HG03469 (cell line): ENCODE measurements around the gene KLHL15.
"Not testable (repeated sequence)": the region's sequence is repeated elsewhere in the genome, so short reads cannot be mapped to it uniquely, and the experiment has no call there.

Experiments
- ATAC-seq: cut with Tn5 transposase; IDR thresholded peaks from one replicate; pipeline ENCODE4 v1.9.1; 2021; ENCODE audit warnings: mild to moderate bottlenecking, moderate library complexity, moderate number of reproducible peaks; ENCODE audit not compliant: unreplicated experiment

Gene KLHL15, protein sequence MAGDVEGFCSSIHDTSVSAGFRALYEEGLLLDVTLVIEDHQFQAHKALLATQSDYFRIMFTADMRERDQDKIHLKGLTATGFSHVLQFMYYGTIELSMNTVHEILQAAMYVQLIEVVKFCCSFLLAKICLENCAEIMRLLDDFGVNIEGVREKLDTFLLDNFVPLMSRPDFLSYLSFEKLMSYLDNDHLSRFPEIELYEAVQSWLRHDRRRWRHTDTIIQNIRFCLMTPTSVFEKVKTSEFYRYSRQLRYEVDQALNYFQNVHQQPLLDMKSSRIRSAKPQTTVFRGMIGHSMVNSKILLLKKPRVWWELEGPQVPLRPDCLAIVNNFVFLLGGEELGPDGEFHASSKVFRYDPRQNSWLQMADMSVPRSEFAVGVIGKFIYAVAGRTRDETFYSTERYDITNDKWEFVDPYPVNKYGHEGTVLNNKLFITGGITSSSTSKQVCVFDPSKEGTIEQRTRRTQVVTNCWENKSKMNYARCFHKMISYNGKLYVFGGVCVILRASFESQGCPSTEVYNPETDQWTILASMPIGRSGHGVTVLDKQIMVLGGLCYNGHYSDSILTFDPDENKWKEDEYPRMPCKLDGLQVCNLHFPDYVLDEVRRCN

GRCh38 chrX:24027086-24027485 lies at the start of gene KLHL15:
KLHL15 (minus strand) TSS chrX:24027186; CDS start chrX:24006693, 20,493 bp downstream.
- ATAC-seq, result no peak

DNA sequence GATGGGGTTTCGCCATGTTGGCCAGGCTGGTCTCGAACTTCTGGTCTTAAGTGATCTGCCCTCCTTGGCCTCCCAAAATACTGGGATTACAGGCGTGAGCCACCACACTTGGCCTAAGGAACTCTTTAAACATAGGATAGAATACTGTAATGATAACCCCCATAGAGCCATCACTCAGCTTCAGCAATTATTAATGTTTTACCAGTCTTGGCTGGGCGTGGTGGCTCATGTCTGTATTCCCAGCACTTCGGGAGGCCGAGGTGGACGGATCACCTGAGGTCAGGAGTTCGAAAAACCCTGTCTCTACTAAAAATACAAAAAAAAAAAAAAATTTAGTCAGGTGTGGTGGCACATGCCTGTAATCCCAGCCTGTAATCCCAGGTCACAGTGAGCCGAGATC lies 42.9 kb upstream of the KLHL15 start:
- ATAC-seq, result no peak

- ATAC-seq, result no peak
These were observed 36.5 kb upstream of the KLHL15 start for GRCh38 chrX:24063488-24063887.

DNA sequence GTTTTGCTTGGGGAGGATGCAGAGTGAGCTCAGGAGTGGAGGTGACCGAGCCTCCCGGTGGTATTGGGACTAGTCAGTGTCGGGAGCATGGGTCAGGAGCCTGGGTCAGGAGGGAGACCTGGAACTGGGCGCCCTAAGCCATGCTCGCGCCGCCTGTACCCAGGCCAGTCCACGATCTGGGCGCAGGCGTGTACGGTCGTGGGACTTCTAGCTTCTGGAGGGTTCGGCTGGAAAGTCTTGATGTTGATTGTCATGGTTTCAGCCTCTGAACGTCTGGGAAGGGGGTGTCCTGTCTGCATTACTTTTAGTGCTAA lies 28.0 kb upstream of the KLHL15 start:
- no peak for ATAC-seq

DNA sequence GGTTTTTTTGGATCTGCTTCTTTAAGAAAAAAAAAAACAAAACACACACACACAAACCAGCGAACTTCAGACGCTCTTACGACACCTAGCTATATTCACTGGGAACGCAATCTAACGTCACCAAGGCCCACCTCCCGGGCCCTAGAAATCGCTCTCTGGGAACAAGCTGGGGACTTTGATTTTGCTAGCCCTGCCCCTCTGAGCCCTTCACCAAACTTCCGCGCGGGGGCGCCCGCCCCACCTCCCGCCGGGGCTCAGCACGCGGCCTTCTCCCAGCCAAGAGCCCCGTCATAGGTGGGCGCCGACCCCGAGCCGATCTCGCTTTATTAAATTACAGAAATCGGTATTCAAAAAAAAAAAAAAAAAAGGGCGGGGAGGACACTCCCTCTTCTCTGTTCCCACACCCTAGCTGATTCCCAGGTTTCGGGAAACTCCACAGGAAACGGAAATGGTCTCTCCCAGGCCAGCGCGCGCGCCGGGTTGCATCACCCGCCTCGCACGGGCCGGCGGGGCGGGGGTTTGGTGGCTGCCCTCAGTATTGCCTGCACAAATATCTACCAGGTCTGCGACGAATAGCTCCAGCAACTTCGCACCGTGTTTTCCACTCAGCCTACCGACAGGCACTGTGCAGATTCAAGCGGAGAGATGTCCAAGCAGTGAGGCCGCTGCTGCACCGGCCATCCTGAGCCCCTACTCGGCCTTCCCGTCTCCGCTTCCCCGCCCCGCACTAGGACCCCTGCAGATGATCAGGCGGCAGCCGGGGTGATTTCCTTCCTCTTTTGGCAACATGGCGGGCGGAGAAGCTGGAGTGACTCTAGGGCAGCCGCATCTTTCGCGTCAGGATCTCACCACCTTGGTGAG lies 27.4 kb upstream of the KLHL15 start, which contains the start of gene EIF2S3:
Gene EIF2S3, plus strand, starts transcription at position 775 of the 861 bp plus-strand sequence. Its CDS starts 13 bp downstream, at position 788.
- ATAC-seq, result peak; percentile 93

DNA sequence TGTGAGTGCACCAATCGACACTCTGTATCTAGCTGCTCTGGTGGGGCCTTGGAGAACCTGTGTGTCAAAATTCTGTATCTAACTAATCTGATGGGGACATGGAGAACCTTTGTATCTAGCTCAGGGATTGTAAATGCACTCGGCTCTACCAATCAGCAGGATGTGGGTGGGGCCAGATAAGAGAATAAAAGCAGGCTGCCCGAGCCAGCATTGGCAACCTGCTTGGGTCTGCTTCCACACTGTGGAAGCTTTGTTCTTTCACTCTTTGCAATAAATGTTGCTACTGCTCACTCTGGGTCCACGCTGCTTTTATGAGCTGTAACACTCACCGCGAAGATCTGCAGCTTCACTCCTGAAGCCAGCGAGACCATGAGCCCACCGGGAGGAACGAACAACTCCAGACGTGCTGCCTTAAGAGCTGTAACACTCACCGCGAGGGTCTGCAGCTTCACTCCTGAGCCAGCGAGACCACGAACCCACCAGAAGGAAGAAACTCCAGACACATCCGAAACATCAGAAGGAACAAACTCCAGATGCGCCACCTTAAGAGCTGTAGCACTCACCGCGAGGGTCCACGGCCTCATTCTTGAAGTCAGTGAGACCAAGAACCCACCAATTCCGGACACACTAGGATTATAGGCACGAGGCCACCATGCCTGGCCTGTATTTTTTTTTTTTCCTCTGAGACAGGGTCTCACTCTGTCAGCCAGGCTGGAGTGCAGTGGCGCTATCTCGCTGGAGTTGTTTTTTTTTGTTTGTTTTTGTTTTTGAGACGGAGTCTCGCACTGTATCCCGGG lies 23.7 kb upstream of the KLHL15 start:
- ATAC-seq, result not testable (repeated sequence)

- ATAC-seq, result not testable (repeated sequence)
These were observed 22.7 kb upstream of the KLHL15 start for GRCh38 chrX:24049643-24050042.

GRCh38 chrX:24046060-24046459 lies 19.1 kb upstream of the KLHL15 start:
- ATAC-seq, result not testable (repeated sequence)

- ATAC-seq, result no peak
These were observed 10.7 kb upstream of the KLHL15 start for GRCh38 chrX:24037729-24038128.

DNA sequence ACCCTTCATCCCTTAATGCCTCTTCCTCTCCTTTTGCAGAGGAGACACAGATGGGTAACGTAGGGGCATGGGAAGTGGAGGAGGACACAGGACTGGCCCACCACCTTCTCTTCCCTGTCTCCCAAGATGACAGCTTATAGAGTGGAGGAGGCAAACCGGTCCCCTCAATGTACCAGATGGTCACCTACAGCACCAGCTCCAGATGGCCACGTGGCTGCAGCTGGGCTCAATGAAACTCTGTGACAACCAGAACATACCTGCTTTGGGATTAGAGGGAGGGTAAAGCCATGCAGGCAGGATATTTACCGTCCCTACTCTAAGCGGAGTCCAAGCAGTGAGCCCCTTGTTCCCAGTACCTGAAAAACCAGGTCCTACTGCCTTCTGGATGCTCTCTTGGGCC lies 7.5 kb upstream of the KLHL15 start:
- no peak for ATAC-seq

DNA sequence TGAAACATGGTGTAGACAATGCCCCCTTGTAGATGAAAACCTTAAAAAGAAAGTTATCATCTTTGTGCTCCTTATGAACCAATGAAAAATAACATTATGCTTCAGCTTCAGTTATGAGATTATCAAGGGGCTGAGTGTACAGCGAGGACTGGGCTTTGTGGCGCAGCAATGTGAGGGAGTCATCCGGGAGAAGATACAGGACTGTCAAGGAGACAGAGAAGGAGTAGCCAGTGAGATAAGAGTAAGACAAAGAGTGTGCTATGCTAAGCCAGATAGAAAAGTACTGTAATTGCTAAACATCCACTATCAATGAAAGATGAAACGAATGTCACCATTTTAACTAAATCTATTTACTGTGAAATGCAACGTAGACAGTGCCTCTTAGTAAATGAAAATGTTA lies 3.6 kb upstream of the KLHL15 start:
- ATAC-seq, result no peak

DNA sequence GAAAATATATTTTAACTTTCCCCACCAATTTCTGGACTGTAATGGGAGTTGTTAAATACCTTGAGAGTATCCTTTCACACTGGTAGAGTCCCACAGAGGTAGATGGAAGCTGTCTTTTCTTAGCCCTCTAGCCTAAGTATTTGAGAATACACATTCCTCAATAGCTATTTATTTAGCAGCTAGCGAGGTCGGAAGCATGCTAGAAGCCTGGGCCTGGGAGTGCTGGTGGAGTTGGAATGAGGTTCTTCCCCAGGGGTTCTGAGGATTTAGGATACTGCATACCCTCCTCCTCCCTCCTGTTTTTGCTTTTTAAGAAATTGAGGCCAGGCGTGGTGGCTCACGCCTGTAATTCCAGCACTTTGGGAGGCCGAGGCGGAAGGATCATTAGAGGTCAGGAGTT lies 999 bp upstream of the KLHL15 start:
- ATAC-seq, result no peak

DNA sequence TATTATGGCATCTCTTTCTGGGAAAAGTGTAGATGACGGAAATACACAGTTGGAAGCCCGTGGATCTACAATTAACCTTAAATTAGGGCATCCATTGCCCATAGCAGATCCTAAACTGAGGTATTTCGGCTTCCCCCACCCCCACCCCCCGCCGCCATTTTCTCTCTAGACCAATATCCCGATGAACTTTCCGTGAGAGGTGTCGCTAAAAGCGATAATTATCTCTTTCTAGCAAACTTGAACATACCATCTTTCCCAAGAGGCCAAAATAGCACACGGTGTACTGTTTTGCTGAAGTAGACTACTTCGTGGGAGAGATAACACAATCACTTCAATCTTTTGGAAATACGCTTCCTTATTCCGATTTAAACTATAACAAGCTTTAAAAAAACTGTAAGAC lies 554 bp downstream of the KLHL15 start:
- no peak for ATAC-seq

- peak; percentile 4 for ATAC-seq
These were observed 1.1 kb downstream of the KLHL15 start for GRCh38 chrX:24025741-24026403.

DNA sequence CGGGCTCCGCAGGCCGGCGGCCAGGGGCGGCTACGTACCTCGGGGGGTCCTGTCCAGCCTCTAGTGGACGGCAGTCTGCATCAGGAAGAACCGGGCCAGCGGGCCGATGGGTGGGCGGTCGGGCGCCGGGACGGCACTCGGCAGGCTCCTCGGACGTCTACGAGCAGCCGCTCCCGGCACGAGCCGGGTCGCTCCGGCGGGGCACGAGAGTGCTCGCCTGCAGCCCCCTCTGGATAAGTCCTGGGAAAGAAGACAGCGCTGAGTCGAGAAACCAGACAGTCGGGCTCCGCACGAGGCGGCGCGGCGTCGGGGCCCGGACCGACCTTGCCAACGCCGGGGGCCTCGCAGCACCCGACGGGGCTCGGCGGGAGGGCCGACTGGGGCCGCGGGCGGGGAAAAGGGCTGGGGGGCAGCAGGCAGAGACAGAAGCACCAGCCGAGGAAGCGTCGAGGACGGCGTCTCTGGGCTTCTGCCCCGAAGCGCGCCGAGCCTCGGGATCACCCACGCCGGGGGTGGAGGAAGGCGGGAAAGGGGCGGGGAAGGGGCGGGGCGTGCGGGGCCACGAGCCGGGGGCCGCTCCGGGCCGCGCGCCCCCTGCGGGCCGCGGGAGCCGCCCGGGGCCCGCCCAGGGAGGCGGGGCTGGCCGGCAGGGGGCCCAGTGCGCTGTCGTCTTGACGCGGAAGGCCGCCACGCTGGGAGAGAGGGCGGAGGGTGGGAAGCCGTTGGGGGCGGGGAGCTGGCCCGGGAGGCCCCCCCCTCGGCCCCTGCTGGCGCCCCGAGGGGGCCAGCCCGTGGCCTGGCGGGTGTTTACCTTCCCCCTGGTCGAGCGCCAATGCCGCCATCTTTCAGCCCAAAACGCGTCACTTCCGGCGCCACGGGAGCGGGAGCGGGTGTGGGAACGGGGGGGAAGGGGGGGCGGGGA lies 1.9 kb downstream of the KLHL15 start:
- ATAC-seq, result peak; percentile 74

DNA sequence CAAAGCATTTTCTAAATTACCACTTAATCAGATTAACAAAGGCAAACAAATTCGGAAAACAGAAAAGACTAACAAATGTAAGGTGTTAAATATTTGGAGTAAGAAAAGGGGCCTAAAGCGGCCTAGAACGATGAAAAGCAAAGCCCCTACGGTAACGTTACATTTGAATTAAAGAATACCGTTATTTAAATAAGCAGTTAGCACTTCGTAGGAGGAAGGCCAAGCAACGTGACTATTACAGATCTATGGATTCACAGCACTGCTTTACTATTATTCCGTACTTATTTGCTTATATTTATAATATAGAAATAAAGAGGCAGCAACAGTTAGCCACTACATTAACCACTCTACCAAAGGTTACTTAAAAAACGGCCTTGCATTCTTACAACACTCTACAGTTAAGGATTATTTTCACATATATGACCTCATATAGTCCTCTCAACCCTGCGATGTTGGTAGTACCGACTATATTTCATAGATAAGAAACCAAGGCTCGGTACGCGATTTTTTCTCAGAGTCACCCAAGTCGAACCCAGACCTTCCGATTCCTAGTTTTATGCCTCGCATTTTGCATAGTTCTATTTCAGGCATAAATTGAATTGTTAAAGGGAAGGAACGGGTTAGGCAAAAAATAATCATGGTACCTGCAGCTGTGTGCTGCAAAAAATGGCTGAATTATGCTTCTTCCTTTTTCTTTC lies 2.9 kb downstream of the KLHL15 start:
- ATAC-seq, result no peak

DNA sequence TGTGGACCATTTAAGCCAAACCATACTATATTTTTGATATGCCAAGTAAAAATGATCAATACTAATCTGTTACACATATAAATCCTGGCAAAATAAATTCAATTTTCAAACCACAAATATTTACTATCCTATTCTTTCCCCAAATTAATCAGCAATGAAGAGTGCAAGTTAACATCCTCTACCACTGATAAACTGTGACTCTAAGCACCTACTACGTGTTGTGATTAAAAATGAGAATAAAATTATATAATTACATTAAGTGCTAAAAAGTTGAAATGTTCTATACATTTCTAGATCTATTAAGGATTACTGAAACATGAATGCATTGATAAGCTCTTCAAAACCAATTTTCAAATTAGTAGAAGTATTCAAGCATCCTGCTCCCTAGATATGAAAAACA lies 3.4 kb downstream of the KLHL15 start:
- no peak for ATAC-seq

- ATAC-seq, result no peak
These were observed 6.6 kb downstream of the KLHL15 start for GRCh38 chrX:24020306-24020876.
